Left ventricle myocardium inferior (tissue), 1 donor: ENCODE data around the gene TLL2. TPM values are rescaled to one million over a fixed set of nuclear protein-coding genes. Genes with fewer than 3 reads are reported as not detected.

ENCODE experiments used
- DNase-seq: peaks from one replicate; pipeline ENCODE4 v3.0.0-alpha.2; 2020
- H3K27ac ChIP-seq: fragments of 200-600 bp; replicated peaks from 2 replicates; pipeline ENCODE4 v1.8.0; 2021
- H3K27me3 ChIP-seq: fragments of 200-600 bp; 2 replicates; pipeline ENCODE4 v1.8.0; 2021; ENCODE audit warnings: low read depth
- H3K36me3 ChIP-seq: fragments of 200-600 bp; 2 replicates; pipeline ENCODE4 v1.8.0; 2021
- H3K4me1 ChIP-seq: fragments of 200-600 bp; 2 replicates; pipeline ENCODE4 v1.8.0; 2021
- H3K4me3 ChIP-seq: fragments of 200-600 bp; 2 replicates; pipeline ENCODE4 v1.8.0; 2021; ENCODE audit warnings: mild to moderate bottlenecking, moderate library complexity
- H3K9me3 ChIP-seq: fragments of 200-600 bp; replicated peaks from 2 replicates; pipeline ENCODE4 v1.8.0; 2021
- intact Hi-C: fragments of 100-400 bp; cut with micrococcal nuclease; formaldehyde crosslinking; loops from one replicate; pipeline ENCODE4 v1.11.0; 2022
- total RNA-seq: library from RNA; stranded (reverse); fragmentation: NEBNext Ultra II Directional; extraction: Animal tissue kit (Norgen Biotek cat#: 25700); gene quantifications from one replicate; pipeline ENCODE4 v1.2.1, GENCODE V29; 2021
- TF ChIP-seq, protein P1 (sequence below): fragments of 200-600 bp; IDR thresholded peaks from 2 replicates; pipeline ENCODE4 v1.8.0; 2021; ENCODE audit warnings: antibody characterized with exemption, mild to moderate bottlenecking, borderline replicate concordance
- donor health status: DM: no; HTN: yes; CAD: no; lungs with severe emphysema.

The TLL2 gene
- total RNA-seq, 1 donor from 2014 or later, result 7.0 TPM

DNA sequence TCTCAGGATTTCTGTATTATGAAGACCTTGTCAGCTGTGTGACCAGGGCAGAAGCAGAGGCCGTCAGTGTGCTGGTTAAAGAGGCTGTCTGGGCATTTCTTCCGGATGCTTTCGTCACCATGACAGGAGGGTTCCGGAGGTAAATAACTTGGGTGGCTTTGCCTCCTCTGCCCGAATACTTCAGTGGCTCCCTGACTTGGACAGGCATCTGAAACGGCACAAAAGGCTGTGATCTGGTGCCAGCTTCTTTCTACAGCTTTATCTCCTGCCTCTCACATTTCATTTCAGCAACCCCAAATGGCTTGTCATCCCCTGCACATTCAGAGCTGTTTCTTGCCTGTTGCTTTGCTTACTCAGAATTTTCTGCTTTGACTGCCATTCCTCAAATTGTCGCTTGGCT is 186.3 kb downstream of the TLL2 start:
- H3K27me3 ChIP-seq, result peaks cover 66% of the 10 kb centered on the region
- H3K4me1 ChIP-seq, result no peaks in the 10 kb centered on the region
- no peaks in the 10 kb centered on the region for H3K9me3 ChIP-seq
- TF ChIP-seq, protein P1, sequence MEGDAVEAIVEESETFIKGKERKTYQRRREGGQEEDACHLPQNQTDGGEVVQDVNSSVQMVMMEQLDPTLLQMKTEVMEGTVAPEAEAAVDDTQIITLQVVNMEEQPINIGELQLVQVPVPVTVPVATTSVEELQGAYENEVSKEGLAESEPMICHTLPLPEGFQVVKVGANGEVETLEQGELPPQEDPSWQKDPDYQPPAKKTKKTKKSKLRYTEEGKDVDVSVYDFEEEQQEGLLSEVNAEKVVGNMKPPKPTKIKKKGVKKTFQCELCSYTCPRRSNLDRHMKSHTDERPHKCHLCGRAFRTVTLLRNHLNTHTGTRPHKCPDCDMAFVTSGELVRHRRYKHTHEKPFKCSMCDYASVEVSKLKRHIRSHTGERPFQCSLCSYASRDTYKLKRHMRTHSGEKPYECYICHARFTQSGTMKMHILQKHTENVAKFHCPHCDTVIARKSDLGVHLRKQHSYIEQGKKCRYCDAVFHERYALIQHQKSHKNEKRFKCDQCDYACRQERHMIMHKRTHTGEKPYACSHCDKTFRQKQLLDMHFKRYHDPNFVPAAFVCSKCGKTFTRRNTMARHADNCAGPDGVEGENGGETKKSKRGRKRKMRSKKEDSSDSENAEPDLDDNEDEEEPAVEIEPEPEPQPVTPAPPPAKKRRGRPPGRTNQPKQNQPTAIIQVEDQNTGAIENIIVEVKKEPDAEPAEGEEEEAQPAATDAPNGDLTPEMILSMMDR, result no peak
- intact Hi-C loops, result no loop called here
- H3K4me3 ChIP-seq, result no peak overlapping the region
- no peaks in the 10 kb centered on the region for H3K36me3 ChIP-seq
- no peak for DNase-seq
- H3K27ac ChIP-seq, result no peak overlapping the region

DNA sequence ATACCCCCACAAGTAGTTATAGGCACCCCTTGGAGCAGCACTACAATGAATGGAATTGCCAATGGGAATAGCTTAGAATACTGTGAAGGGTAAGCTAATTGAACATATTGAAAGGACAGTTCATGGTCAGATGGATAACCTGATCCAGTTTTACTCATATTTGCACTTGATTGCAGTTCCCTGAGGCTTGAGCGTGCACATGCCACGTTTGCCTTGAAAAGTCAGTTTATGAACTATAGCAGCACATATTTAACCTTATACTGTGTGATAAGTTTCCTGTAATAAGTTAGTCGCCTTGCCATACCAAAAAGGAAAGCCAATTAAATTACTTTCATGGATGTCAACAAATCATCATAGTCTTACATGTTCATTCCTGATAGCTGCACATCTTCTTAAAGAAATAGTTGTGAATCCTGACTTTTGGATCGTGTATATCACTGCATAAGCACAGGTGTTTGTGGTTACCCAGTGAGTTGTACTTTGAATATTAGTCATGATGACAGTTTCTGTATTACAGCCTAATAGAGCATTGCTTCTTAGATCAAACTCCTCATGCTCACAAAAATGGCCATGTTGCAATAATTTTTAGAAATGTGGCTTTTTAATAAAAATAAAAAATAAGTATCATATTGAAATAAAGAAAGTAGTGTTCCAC is 187.9 kb downstream of the TLL2 start:
- intact Hi-C loops, result no loop called here

DNA sequence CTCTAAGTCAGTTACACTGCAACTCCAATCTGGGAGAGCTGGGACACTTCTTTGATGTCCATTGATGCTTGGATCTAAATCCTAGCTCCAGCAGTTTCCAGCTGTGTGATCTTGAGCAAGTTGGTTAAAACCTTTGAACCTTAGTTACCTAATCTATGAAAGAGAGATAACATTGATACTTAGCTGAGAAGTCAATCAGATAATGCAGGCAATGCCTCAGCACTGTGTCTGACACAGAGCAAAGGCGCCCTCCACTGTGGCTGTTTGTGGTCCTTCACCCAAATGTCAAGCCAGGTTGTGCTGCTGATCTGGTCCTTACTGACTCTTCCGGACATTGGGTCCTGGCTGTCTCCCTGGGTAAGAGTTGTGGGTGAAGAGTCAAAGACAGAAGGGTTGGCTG is 189.3 kb downstream of the TLL2 start:
- no peak overlapping the region for H3K4me3 ChIP-seq
- H3K9me3 ChIP-seq, result no peaks in the 10 kb centered on the region
- intact Hi-C loops, result no loop called here
- no peak overlapping the region for H3K27ac ChIP-seq
- no peaks in the 10 kb centered on the region for H3K36me3 ChIP-seq
- TF ChIP-seq, protein P1, result no peak
- no peak for DNase-seq
- H3K4me1 ChIP-seq, result no peaks in the 10 kb centered on the region
- H3K27me3 ChIP-seq, result peaks cover 53% of the 10 kb centered on the region

More for the DNA sequence above, 187.9 kb downstream of the TLL2 start:
- TF ChIP-seq, protein P1, result no peak
- H3K9me3 ChIP-seq, result no peaks in the 10 kb centered on the region
- H3K4me1 ChIP-seq, result no peaks in the 10 kb centered on the region
- H3K36me3 ChIP-seq, result no peaks in the 10 kb centered on the region
- H3K4me3 ChIP-seq, result no peak overlapping the region
- H3K27me3 ChIP-seq, result peaks cover 65% of the 10 kb centered on the region
- DNase-seq, result no peak
- H3K27ac ChIP-seq, result no peak overlapping the region

DNA sequence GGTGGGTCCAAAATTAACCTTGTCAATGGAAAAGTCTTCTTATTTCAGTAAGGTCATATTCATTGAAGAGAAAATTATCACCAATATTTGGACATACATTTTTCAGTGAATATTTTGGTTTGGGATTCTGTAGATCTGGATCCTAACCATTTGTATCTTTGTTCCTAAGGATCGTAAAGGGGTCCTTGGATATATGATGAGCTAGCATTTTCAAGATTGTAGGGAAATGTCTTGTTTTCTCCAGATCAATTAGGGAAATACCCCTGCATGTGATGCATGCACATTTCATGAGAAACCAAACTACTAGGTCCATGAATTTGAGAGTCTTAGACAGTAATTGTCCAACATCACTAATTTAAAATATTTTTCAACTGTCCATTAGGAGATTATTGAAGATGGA is 191.5 kb downstream of the TLL2 start:
- DNase-seq, result no peak
- Histone ChIP-seq H3K27ac (no peak overlapping the region), H3K4me1 (no peaks in the 10 kb centered on the region), H3K27me3 (peaks cover 52% of the 10 kb centered on the region), H3K4me3 (no peak overlapping the region), H3K9me3 (no peaks in the 10 kb centered on the region), H3K36me3 (no peaks in the 10 kb centered on the region)
- intact Hi-C loops, result no loop called here
- TF ChIP-seq, protein P1, result no peak

DNA sequence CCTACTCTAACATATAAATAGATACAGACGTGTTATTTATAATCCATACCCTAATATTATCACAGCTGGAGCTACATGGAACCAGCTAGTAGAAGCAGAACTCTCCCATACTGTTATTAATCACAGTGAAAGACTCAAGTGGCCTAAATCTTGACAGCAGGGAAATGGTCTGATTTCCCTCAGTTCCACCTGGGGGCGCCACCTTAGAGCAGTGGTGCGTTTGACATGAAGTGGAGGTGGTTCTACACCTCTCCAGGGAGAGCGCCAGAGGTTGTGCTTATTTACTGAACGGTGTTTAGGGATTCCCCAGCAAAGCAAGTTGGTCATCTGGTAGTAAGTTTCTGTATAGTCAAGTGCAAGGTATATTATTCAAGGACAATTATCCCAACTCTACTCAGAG is 191.9 kb downstream of the TLL2 start:
- H3K36me3 ChIP-seq, result no peaks in the 10 kb centered on the region
- H3K27ac ChIP-seq, result no peak overlapping the region
- no peak for DNase-seq
- intact Hi-C loops, result no loop called here
- H3K4me1 ChIP-seq, result no peaks in the 10 kb centered on the region
- peaks cover 52% of the 10 kb centered on the region for H3K27me3 ChIP-seq
- TF ChIP-seq, protein P1, result no peak
- H3K9me3 ChIP-seq, result no peaks in the 10 kb centered on the region
- H3K4me3 ChIP-seq, result no peak overlapping the region
